GM21360 (cell line): Measurements from ENCODE around the gene ISG20.
A peak's percentile ranks its signal among the peaks of the same experiment; 100 is the strongest.

Experiments used
- ATAC-seq: cut with Tn5 transposase; IDR thresholded peaks from one replicate; pipeline ENCODE4 v1.9.1; 2021; ENCODE audit warnings: mild to moderate bottlenecking, moderate library complexity; ENCODE audit not compliant: unreplicated experiment

ISG20 gene

GRCh38 chr15:88638626-88639372 is at the start of gene ISG20:
Gene ISG20, plus strand, starts transcription at chr15:88639016. Its CDS starts 351 bp downstream, at chr15:88639367.
- ATAC-seq: peak; percentile 69

GRCh38 chr15:88590759-88591158 is 48.1 kb upstream of the ISG20 start:
- no peak for ATAC-seq

- no peak for ATAC-seq
Measured at GRCh38 chr15:88591384-88591783, 47.4 kb upstream of the ISG20 start.

GRCh38 chr15:88603885-88604284 is 34.9 kb upstream of the ISG20 start:
- no peak for ATAC-seq

- ATAC-seq: no peak
Measured at GRCh38 chr15:88604381-88605188, 34.2 kb upstream of the ISG20 start.

- ATAC-seq: no peak
Measured at GRCh38 chr15:88605189-88606069, 33.4 kb upstream of the ISG20 start.

- no peak for ATAC-seq
Measured at GRCh38 chr15:88606070-88606794, 32.6 kb upstream of the ISG20 start.

GRCh38 chr15:88607951-88608350 is 30.9 kb upstream of the ISG20 start:
- ATAC-seq: no peak

GRCh38 chr15:88608607-88609181 is 30.1 kb upstream of the ISG20 start:
- no peak for ATAC-seq

GRCh38 chr15:88609344-88610090 is 29.3 kb upstream of the ISG20 start:
- ATAC-seq: no peak

GRCh38 chr15:88610701-88611231 is 28.1 kb upstream of the ISG20 start:
- no peak for ATAC-seq

GRCh38 chr15:88612186-88612796 is 26.5 kb upstream of the ISG20 start:
- no peak for ATAC-seq

GRCh38 chr15:88613074-88613944 is 25.5 kb upstream of the ISG20 start:
- no peak for ATAC-seq

- ATAC-seq: peak; percentile 55
Measured at GRCh38 chr15:88615303-88616107, 23.3 kb upstream of the ISG20 start.

- no peak for ATAC-seq
Measured at GRCh38 chr15:88616240-88616639, 22.6 kb upstream of the ISG20 start.

GRCh38 chr15:88617031-88617722 is 21.6 kb upstream of the ISG20 start:
- ATAC-seq: no peak
